NCI-H1105 (cell line): ENCODE data around the gene CACNB2.
"Not testable (repeated sequence)": the region's sequence is repeated elsewhere in the genome, so short reads cannot be mapped to it uniquely, and the experiment has no call there.

Experiments
- DNase-seq: peaks from one replicate; lab custom pipeline; 2025; lab: John Stamatoyannopoulos, UW

CACNB2 gene

DNA sequence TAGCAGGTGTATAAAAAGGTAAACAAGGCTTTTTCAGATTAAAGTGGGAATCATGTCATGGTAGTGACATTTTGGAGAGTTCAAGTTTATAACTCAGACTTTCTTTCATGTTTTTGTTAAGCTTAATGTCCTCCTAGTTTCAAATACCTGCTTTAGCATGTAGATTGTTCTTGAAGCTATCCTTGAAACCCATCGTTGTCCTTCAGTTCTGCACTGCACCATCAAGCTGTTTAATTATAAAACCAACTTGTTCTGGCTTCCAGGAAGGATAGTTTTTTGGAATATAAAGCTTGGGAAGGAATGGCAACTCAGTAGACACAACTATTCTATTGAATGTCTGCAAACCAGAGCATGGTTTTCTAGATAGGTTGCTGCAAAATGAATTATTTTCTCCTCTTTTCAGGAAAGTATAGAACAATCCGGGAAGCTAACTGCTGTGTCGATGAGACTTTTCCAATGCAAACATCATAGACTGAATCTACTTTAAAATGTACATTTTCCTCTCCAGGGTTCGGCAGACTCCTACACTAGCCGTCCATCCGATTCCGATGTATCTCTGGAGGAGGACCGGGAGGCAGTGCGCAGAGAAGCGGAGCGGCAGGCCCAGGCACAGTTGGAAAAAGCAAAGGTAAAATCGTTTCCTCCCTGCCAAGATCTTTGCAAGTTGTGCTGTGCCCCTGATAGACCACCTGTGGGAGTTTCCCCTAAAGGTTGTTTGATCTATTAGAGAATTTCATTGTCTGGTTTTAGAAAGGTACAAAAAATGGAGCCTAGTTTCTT lies 261.4 kb downstream of the CACNB2 start:
- DNase-seq = no peak

DNA sequence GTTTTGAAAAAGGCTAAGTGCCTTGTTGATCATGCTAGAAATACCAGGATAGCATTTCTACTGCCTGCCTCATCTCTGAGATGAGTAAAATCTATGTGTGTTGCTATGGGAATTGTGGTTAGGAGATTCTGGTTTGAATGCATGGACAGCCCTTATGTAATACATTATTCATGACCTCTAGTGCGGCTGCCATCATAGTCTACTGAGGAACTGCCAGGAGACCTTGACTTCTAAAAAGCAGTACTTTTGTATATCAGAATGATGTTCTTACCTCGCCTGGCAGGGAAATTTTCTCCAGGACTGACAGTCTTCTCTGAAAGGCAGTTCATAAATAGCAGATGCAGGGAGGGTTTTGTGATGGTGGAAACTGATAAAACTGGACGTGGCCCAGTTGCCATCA lies 262.6 kb downstream of the CACNB2 start:
- no peak for DNase-seq

DNA sequence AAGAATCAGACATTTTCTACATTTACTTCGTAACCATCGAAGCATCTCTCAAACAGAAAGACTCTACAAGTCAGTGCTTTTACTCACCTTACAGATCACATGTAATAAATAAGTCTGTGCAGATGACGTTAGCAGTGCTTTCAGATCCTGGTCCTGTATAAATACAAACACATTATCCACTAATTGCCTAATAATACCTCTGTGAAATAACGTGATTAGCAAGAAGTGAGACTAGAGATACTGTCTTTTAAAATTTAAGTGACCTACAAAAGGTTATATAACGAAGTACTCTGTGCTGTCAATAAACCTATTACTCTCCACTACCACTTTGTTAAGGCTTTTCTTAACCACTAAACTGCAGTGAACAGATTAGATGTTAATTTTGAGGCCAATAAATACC lies 264.3 kb downstream of the CACNB2 start:
- no peak for DNase-seq

DNA sequence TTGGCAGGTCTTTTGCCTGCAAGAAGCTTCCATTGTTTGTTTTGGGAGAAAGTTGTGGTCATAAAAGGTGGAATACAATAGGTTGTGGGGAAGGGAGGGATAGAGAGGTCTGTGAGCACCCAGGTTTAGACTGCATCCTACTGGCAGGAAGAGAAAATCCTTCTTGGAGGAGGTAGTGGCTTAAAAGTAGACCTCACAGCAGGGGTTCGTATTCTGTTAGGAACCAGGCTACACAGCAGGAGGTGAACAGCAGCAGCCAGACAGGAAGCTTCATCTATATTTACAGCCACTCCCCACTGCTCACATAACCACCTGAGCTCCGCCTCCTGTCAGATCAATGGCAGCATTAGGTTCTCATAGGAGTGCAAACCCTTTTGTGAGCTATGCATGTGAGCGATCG lies 265.9 kb downstream of the CACNB2 start:
- no peak for DNase-seq

DNA sequence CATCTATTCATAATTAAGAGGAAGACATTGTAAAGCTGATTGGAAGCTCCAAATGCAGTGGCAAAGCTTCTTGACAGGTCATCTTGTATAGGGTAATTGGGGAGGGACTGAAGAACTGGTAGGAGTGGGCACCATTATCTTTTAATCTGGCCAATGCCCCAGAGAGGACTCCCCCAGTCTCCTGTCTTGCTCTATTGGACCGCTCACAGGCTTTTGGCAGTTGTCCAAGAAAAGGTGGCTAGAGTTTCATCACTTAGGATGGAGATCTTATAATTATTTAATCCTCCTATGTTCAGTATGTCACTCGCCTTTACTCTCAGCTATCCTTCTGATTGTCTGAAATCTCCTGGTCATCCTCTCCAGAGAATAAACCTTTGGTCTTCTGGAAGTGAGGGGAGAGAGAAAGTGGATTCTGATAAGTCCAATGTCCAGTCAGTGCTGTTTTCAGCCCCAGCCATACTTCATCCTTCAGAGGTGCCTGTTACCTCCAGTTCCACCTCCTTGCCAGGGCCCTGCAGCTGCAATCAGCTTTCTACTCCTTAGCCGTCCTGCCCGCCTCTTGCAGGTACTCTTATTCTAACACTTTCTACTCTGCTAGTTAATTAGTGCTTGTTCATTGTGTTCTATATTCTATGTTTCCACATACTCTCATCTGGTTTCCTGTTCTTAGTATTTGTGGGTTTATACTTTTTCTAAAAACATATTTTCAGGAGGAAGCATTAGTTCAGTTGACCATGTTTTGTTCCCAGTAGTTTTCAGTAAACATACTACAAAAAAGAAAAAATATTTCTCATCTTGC lies 269.6 kb downstream of the CACNB2 start:
- DNase-seq = no peak

- DNase-seq = no peak
Observed at GRCh38 chr10:18414061-18414460, 273.8 kb downstream of the CACNB2 start.

DNA sequence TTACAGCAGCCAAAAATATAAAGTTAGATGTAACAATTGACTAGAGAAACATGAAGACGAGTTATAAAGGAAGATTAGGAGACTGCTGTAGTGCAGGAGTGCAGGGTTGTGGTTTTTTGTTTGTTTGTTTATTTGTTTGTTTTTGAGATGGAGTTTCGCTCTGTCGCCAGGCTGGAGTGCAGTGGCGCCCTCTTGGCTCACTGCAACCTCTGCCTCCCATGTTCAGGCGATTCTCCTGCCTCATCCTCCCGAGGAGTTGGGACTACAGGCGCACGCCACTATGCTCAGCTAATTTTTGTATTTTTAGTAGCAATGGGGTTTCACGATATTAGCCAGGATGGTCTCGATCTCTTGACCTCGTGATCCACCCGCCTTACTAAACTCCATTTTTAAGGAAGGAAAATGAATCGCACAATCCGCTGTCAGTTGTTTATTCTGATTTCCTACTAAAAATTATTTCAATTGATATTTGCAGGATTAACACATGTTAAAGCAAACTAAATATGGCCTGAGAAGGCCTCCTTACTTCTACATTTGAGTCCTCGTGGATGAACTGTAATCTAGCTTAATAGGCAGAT lies 277.8 kb downstream of the CACNB2 start:
- DNase-seq = no peak

- no peak for DNase-seq
Observed at GRCh38 chr10:18418541-18419215, 278.5 kb downstream of the CACNB2 start.

GRCh38 chr10:18419945-18420344 lies 279.7 kb downstream of the CACNB2 start:
- no peak for DNase-seq

DNA sequence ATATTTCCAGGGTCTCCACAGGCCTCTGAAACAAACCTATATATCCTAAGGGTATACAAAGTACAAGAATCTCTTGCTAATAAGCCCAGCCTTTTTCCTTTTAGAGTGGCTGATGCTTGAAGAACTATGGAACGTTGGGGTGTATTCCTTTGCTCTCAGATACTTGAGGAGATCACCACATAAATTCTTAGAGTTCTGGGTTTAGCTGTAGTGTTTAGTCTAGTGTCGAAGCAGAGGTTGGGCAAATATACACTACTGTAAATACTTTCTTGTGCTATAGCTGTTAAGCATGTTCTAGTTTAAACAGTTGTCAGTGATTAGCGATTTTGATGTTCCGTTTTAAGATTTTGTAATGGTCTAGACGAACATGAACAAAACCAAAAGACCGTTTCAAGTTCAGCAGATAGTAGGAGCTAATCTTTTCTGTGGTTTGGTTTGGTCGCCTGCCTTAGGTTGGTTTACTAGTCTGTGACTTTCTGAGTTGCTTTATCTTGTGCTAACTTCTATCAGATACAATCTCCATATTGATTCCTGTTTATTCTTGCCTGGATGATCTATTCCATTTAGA lies 281.6 kb downstream of the CACNB2 start:
- no peak for DNase-seq

GRCh38 chr10:18423058-18423637 lies 282.9 kb downstream of the CACNB2 start:
- DNase-seq = no peak

- no peak for DNase-seq
Observed at GRCh38 chr10:18424200-18424599, 284.0 kb downstream of the CACNB2 start.

- DNase-seq = no peak
Observed at GRCh38 chr10:18429335-18429734, 289.1 kb downstream of the CACNB2 start.

DNA sequence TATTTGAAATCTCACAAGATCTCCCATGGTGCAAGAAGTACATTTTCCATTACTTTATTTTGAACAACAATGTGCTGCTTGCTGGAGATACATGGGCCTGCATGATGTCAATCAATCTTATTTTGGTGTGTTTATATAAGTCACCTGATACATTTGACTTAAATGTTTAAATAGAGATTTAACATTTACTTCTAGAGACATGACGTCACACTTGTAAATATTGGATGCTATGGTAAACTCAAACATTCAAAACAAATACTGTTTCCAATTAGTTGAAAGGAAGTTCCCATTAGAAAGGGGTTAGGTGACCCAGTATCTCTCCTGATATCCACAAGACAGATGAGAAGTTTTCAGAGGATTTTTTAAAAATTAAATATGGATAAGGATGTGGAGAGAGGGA lies 296.7 kb downstream of the CACNB2 start:
- no peak for DNase-seq

DNA sequence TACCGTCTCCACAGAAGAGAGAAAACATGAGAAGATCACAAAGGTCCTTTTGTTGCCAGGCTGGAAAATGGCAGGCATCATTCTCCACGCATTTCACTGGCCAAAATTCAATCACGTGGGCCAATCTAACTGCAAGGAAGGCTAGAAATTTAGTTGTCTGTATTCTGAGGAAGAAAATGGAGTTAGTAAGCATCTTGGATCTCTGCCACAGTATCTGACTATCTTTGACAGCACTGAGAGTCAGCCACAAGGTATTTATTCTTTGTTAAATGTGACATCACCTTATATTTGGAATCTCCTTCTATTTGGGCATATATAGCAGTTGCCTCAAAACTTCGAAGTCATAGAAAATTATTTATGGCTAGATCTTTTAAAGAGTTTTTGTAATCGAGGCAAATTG lies 297.3 kb downstream of the CACNB2 start:
- DNase-seq = no peak

DNA sequence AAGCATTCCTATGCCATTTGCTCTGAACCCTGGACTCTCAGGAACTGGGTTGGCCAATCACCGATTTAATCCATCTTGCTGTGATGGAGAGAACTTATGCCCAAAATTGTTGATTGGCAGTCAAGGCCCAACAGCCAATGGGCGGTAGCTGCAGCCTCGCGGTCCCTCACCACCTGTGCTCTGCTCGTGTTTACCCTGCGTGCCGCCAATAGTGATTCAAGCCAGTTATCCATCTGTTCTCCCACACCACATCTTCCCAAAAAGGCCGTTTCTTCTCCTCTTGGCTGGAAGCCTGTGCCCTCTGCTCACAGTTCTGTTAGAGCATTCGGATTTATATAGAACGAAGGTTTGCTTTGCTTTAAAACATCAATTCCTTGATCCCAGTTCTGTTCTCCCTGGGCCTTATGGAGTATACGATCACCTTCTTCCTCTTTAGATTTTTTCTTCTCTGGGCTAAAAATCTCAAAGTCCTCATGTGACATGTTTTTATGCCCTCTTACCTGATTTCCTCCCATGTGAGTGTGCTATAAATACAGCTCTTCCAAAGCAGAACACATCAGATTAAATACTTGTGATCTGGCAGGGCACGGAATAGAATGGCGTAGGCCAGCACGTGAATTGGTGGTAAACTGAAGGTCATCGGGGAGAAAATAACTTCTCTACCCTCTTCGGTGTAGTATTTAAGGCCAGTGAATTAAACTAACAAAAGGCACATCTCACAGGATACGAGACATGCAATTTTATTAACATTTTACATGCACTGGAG lies 298.3 kb downstream of the CACNB2 start:
- DNase-seq = no peak

- no peak for DNase-seq
Observed at GRCh38 chr10:18439601-18440000, 299.4 kb downstream of the CACNB2 start.

GRCh38 chr10:18445635-18446034 lies 305.4 kb downstream of the CACNB2 start:
- DNase-seq = not testable (repeated sequence)

DNA sequence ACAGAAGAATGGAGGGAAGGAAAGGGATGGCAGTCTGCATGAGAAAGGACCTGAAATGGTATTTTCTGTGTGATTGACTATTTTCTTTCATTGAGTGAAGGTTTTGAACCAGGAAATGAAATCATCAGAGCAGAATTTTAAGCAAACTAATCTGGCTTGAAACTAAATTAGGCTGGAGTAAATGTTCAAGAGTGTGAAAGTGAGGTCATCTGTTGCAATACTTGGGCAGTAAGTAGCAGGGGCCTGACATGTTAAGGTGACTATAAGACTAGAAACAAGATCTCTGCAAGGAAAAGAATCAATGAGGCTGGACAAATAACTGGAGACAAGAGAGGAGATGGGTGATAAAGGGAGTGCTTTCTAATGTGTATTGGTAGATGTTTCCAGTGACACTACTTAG lies 306.0 kb downstream of the CACNB2 start:
- no peak for DNase-seq

- no peak for DNase-seq
Observed at GRCh38 chr10:18449611-18450026, 309.4 kb downstream of the CACNB2 start.

DNA sequence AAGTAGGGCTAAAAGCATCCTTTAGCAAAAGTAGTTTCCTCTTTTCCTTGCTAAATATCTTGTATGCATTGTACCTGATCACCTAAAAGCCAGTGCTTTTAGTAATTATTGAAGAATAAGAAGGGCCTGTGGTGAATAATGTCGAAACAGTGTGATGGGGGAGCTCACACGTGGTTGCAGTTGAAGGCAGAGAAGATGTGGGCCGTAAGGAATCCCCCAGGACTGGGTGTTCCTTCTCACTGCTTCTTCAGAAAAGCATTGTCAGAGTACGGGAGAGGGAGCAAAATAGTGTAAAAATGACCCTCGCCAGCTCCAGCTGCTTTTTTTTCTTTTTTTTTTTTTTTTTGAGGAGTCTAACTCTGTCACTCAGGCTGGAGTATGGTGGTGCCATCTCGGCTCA lies 310.1 kb downstream of the CACNB2 start:
- no peak for DNase-seq
